T-helper 1 cell (primary cell): ENCODE results near the gene NLRP11.
"Not testable (repeated sequence)": the region's sequence is repeated elsewhere in the genome, so short reads cannot be mapped to it uniquely, and the experiment has no call there.

Source experiments
- DNase-seq, 5 donors: peaks; one replicate each; pipeline ENCODE4 v3.0.0-alpha.2; 2012 to 2020

NLRP11 gene

GRCh38 chr19:55777528-55777927 lies 54.3 kb downstream of the NLRP11 start:
- DNase-seq, result no peak

- not testable (repeated sequence) for DNase-seq
These were observed 62.2 kb downstream of the NLRP11 start for GRCh38 chr19:55769632-55770031.

GRCh38 chr19:55768818-55769217 lies 63.0 kb downstream of the NLRP11 start, which contains the start of gene RFPL4AL1:
Gene RFPL4AL1 (plus strand): TSS chr19:55769118. CDS start chr19:55771805, 2,687 bp downstream.
- not testable (repeated sequence) for DNase-seq

GRCh38 chr19:55766466-55766865 lies 65.3 kb downstream of the NLRP11 start:
- no peak for DNase-seq

- not testable (repeated sequence) for DNase-seq
These were observed 73.0 kb downstream of the NLRP11 start, which contains the start of gene RFPL4A for GRCh38 chr19:55758797-55759196. Gene RFPL4A (plus strand): TSS chr19:55759097. CDS start chr19:55761801, 2,704 bp downstream.

- not testable (repeated sequence) for DNase-seq
These were observed 75.0 kb downstream of the NLRP11 start for GRCh38 chr19:55756808-55757207.

GRCh38 chr19:55753401-55753800 lies 78.4 kb downstream of the NLRP11 start:
- DNase-seq, result no peak

GRCh38 chr19:55750715-55751114 lies 81.1 kb downstream of the NLRP11 start:
- DNase-seq, result no peak

GRCh38 chr19:55738302-55738701 lies 93.5 kb downstream of the NLRP11 start, which contains the start of gene NLRP9:
Gene NLRP9 (minus strand): TSS chr19:55738402. CDS start chr19:55738374, 28 bp downstream.
- no peak for DNase-seq
